ENCODE measurements around the gene KLHDC3.
"Not testable (repeated sequence)": the region's sequence is repeated elsewhere in the genome, so short reads cannot be mapped to it uniquely, and the experiment has no call there.

Gene KLHDC3

DNA sequence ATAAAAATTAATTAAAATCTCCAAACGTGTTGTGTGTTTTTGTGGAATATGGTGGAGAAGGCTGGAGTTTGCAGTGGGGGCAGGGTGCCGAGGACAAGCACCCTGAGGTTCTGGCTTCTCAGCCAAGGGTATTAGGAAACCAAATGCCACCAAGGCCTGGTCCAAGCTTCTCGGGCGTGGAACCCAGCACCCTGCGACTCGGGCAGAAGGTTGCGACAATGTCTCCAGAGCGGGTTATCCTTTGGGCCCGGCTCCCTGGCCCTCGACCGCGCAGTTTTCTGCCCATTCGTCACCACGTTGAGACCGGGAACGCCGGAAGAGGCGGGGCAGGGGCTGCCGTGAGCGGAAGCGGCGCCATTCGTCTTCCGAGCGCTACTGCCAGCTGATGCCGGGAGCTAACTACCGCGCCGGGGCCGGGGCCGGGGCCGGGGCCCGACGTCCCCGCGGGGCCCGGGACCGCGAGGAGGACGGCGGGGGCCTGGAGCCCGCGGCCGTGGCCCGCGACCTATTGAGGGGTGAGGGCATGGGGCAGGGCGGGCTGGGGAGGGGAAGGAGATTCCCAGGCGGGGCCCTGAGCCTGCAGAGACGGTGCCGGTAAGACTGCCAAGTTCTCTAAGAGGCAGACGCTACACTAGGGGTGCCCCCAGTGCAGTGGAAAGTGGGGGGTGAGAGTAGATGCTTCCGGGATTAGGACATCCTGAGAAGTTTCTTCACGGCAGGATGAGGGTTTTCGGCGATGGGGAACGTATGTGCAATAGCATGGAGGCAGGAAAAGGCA is 7.4 kb downstream of the KLHDC3 start, which contains the start of gene RRP36:
Gene RRP36, plus strand, starts transcription at position 354 of the 778 bp plus-strand sequence. Its CDS starts 32 bp downstream, at position 386.
- DNase-seq, result peak in 57 of 58 donors; percentile 21 to 88 (median 69)

GRCh38 chr6:43024436-43024835 is 10.4 kb downstream of the KLHDC3 start:
- no peak for DNase-seq

DNA sequence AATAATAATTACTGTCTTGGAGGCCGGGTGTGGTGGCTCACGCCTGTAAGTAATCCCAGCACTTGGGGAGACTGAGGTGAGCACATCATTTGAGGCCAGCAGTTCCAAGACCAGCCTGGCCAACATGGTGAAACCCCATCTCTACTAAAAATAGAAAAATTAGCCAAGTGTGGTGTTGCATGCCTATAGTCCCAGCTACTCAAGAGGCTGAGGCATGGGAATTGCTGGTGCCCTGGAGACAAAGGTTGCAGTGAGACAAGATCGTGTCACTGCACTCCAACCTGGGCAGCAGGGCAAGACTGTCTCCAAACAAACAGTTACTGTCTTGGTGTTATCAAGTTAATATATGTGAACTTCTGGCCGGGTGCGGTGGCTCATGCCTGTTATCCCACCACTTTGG is 12.3 kb downstream of the KLHDC3 start:
- DNase-seq, result no peak

- DNase-seq, result no peak
Measured at GRCh38 chr6:43029120-43029519, 15.1 kb downstream of the KLHDC3 start.

DNA sequence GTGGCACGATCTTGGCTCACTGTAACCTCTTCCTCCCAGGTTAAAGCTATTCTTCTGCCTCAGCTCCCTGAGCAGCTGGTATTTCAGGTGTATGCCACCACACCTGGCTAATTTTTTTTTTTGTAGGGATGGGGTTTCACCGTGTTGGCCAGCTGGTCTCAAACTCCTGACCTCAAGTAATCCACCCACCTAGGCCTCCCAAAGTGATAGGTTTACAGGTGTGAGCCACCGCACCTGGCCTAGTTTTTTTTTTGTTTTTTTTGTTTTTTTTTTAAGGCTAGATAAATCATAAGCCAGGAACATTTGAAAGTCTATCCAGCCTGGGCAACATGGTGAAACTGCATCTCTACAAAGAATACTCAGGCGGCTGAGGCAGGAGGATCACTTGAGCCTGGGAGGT is 18.3 kb downstream of the KLHDC3 start:
- DNase-seq, result no peak

DNA sequence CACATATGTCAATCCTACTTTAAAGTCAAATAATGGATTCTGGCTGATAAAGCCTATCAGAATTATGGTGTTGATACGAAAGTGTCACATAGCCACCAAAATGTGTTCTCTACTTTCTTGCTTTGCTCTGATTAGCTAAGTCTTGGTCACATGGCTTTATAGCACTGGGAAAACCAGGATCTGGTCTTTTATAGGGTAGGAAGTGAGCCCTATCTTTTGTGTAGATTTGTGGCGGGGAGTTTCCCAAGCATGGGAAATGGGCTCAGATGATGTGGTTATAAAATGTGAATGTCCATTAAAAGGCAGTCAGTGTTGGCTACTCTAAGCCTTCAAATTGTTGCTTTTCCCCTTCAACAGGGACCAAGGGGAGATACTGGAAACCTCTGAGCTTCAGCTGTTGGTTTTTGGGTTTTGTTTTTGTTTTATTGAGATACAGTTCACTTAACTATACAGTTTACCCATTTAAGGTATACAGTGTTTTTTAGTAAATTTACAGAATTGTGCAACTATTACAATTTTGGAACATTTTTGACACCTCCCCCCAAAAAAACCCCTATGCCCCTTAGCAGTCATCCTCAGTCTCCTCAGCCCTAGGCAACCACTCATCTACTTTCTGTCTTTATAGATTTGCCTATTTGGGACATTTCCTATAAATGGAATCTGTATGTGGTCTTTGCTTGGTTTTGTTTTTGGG is 19.6 kb downstream of the KLHDC3 start:
- no peak for DNase-seq

GRCh38 chr6:43034190-43034525 is 20.1 kb downstream of the KLHDC3 start:
- DNase-seq, result no peak

DNA sequence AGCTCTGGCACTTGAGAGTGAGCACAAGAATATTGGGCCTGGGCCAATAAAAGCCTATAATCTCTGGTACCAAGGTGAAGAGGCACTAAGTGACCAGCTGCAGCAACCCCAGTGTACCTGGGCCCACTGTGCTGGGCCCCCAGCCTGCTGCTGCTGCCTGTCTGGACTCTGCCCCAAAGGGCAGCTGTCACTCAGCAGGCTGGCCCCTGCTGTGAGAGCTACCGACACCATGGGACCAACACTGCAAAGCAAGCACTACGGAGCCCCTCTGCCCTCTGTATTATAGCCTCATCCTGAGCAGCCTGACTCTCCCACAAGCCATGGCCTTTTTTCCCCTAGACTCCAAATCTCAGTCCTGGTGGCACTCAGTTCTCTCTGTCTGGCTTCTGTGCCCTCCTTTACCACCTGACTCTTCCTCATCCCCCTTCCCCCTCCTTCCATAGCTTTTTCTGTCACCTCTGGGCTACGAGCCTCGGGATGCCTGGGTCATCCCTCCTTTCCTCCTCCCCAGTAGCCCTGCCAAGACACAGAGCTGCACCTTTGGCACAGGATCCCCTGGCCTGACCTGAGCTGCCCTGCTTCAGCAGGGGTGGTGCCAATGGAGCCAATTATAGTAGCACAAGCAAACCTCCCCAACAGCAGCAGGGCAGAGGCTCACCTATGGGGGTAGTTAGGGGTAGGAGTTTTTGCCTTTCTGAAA is 21.6 kb downstream of the KLHDC3 start:
- no peak for DNase-seq

DNA sequence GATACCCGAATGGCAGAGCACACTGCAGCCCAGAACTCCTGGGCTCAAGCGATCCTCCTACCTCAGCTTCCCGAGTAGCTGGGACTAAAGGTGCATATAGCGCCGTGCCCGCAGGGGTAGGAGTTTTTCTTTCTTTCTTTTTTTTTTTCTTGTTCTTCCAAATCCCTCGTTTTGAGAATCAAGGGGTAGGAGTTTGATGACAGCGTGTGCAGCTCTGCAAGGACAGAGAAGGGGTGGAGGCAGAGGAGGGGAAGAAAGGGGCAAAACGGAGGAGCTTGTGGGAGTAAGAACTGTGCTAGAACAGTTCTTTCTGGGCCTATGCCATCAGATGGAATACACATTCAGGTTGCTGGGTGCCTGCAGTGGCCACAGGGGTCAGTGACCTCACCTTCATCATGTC is 22.7 kb downstream of the KLHDC3 start:
- DNase-seq, result peak in 1 of 58 donors; percentile 7

GRCh38 chr6:43037197-43037596 is 23.1 kb downstream of the KLHDC3 start:
- DNase-seq, result no peak

- no peak for DNase-seq
Measured at GRCh38 chr6:43037706-43038105, 23.7 kb downstream of the KLHDC3 start.

- DNase-seq, result no peak
Measured at GRCh38 chr6:43038727-43039126, 24.7 kb downstream of the KLHDC3 start.

GRCh38 chr6:43040542-43041257 is 26.7 kb downstream of the KLHDC3 start:
- DNase-seq, result no peak

DNA sequence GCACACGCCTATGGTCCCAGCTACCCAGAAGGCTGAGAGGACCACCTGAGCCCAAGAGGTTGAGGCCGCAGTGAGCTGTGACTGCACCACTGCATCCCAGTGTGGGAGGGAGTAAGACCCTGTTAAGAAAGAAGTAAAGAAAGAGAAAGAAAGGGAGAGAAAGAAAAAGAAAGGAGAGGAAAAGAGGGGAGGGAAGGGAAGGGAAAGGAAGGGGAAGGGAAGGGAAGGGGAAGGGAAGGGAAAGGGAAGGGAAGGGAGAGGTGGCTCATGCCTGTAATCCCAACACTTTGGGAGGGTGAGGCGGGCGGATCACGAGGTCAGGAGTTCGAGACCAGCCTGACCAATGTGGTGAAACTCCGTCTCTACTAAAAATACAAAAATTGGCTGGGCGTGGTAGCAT is 27.4 kb downstream of the KLHDC3 start:
- not testable (repeated sequence) for DNase-seq

GRCh38 chr6:43043310-43043709 is 29.3 kb downstream of the KLHDC3 start:
- DNase-seq, result no peak

DNA sequence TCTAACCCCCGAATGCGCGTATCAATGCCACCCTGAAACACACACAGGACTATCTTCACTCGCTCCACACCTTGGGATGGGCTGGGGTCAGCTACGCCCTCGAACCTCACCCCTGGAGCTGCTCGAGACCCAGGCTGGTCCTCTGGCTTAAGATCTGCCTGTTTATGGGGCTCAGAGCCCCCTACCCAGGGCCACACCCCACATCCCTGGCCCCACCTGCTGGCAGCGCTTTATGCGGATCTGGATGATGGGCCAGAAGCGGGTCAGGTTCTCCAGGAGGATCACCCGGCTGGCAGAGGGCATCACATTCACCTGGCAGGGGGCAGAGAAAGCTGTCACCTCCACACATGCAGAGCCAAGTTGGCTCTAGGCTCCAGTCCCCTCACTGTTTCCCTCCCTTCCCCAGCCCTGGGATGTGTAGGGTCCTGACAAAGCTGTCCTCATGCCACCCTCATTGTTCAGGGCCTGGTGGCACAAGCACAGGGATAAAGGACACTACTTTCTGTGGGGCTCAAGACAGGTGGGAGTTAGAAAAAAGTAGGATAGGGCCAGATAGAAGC is 31.4 kb downstream of the KLHDC3 start:
- no peak for DNase-seq

DNA sequence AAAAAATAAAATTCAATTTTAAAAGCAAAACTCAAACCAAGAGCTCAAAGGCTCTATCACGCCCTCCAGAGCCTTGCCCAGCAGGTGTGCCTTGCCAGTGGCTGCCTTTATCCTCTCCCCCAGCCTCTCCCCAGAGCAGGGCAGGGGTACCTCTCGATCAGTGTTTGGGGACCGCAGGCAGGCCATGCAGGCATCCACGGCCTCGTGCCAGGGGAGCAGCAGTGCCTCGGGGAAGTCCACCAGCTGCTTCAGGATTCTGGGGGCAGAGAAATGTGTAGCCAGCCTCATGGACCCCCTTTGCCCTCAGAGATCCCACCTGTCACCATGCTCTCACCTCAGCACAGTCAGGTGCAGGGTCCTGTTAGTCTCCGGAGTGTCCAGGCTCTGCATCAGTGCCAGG is 33.9 kb downstream of the KLHDC3 start:
- DNase-seq, result no peak

DNA sequence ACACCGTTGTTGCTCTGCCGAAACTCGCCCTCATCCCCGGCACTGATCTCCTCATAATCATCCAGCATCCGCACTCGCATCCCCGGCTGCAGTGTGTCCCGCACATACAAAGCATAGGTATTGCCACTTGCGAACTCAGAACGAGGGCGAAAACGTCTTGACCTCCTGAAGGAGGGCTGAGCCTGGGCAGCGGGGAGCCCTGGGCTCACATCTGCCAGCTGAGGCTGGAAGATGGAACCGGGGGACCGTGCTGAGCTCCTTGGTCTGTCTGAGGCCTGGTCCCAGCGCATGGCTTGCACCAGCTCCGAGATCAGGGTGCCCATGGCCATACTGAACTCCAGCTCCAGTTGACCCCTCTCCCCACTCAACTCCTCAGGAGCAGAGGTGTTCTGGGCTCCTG is 36.9 kb downstream of the KLHDC3 start:
- no peak for DNase-seq

DNA sequence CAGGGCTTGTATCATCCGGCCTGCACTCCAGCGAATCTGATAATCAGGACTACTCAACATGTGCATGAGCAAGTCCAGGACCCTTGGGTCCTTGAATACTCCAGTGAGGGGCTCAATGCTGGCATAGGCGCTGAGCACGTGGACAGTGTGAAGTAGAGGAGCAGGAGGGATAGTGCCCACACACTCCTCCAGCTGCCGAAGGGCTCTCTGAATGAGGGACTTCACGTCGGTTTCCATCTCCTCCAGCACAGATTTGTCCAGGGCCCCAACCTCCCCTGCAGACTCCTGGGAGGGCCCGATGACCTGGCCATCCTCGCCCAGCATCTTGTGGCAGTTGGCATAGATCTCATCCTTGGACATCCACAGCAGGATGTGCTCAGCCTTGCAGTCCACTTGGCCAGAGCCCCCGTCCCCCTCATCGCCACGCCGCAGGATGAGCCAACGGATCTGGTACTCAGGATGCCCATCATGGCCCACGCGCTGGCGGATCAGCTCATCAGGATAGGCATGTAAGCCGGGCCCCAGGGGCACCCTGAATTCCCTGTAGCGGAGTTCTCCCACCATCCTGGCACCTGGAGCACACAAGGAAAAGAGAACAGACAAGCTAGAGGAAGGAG is 38.3 kb downstream of the KLHDC3 start:
- DNase-seq, result no peak

DNA sequence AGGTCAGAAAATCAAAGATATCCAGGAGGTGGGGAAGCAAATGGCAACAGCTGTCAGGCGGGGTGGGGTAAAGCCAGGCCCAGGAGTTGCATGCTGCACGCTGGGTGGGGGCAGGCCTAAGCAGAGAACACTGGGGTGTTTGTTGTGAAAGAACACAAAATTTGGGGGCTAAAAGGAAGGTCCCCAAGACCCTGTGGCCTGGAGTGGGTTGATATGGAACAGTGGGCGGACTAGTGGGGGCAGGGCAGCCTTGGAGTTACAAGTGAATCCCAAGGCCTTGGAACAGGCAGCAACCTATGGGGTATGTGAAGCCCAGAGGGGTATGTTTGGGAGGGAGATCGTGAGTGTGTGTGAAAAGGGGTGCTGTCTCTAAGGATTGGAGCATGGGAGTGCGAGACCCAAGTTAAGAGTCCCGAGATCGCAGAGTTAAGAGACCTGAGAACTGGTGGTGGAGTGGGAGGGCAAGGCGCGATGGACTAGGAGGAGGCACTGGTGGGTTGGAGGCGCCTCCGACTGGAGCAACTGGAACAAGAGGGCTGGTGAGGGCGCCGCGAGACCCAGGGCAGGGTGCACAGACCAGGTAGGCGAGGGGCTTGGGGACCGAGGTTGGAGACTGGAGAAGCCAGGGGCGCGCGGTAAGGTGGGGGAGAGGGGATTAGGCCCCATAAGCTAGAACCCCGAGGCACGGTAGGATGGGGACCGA is 38.9 kb downstream of the KLHDC3 start:
- peak in 4 of 58 donors; percentile 8 to 40 (median 31) for DNase-seq
